Stomach (tissue), 4 donors: ENCODE results near the gene ZNF350.

Experiments
- POLR2A ChIP-seq, 4 donors: fragments of 450-650 bp; IDR thresholded peaks; one replicate each; pipeline ENCODE4 v1.6.1; 2016; ENCODE audit warnings: antibody characterized with exemption in 4 of 4, control low read depth in 2 of 4, mild to moderate bottlenecking in 1 of 4, moderate library complexity in 1 of 4
- POLR2AphosphoS5 ChIP-seq, 3 donors: sonication (generic); formaldehyde crosslinking; IDR thresholded peaks; one replicate each; pipeline ENCODE4 v1.6.1; 2016; ENCODE audit warnings: antibody characterized with exemption in 3 of 3

GRCh38 chr19:51986309-51987291 lies at the start of gene ZNF350:
- TF ChIP-seq POLR2A (IDR thresholded peaks at IDR 0.05) (no peak), POLR2AphosphoS5 (IDR thresholded peaks at IDR 0.05) (peak; percentile 84 to 98 (median 94))
